ENCODE results near the gene CDK7. TPM values are rescaled to one million over a fixed set of nuclear protein-coding genes. Genes with fewer than 3 reads are reported as not detected.

The CDK7 gene
- total RNA-seq, 1 experiment from 2014 or later: 53.4 TPM

DNA sequence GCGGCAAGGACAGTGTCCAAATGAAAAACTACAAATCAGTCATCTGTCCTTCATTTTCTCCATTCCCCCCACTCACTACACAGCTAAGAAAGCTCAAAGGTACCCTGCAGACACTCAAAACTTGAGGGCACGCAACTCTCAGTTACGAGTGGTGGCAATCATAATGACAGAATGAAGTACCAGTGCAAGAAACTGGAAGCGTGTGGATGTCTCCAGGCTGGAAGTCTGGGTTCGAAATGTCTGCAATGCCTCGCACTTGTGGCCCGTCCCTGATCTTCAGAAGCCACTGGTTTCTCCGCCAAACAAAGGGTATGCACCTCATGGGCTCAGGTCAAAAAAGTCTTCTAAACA lies 45.9 kb upstream of the CDK7 start:
- Mint-ChIP-seq H3K27ac (peak overlapping the region; percentile 91 to 100 (median 98)), H3K36me3 (ENCODE audit: insufficient read depth in 1 of 3, low read depth in 3 of 3) (peaks cover 7 to 12% (median 12%) of the 10 kb centered on the region in 3 experiments; a peak in 6 of 7 replicates), H3K27me3 (ENCODE audit: low read depth) (no peaks in the 10 kb centered on the region), H3K4me1 (peaks cover 9 to 12% of the 10 kb centered on the region in 2 experiments), H3K4me3 (peak overlapping the region; percentile 92 to 97), H3K9me3 (no peaks in the 10 kb centered on the region)
- H2AK5ac ChIP-seq (ENCODE audit: insufficient read length, low read length): no peak overlapping the region
- no peak overlapping the region for H3K56ac ChIP-seq (ENCODE audit: insufficient read length, low read depth, low read length)
- H3K9ac ChIP-seq (ENCODE audit: extremely low read depth, insufficient read length, low read length): peak overlapping the region; percentile 82
- no peak overlapping the region for H2BK5ac ChIP-seq (ENCODE audit: insufficient read length, low read length)
- no peak overlapping the region for H2BK12ac ChIP-seq (ENCODE audit: insufficient read length, low read depth, low read length)
- H2AFZ ChIP-seq (ENCODE audit: low read length): no peak overlapping the region
- H4K8ac ChIP-seq (replicated peaks; ENCODE audit: insufficient read length, low read depth, low read length): no peak overlapping the region
- H3K4ac ChIP-seq (ENCODE audit: low read depth, low read length): peak overlapping the region; percentile 35; the same call in 1 of the 2 replicates
- DNase-seq: no peak
- no peak overlapping the region for H3T11ph ChIP-seq (ENCODE audit: low read length)
- H3K23me2 ChIP-seq (ENCODE audit: insufficient read length, low read depth, low read length, poor library complexity, severe bottlenecking): peaks cover 9% of the 10 kb centered on the region
- no peak overlapping the region for H4K91ac ChIP-seq (ENCODE audit: insufficient read length, low read depth, low read length)
- peak overlapping the region; percentile 76 for H3K4me2 ChIP-seq (ENCODE audit: insufficient read depth, insufficient read length, low read length)
- H2BK15ac ChIP-seq (ENCODE audit: low read depth, low read length): no peak overlapping the region
- no peaks in the 10 kb centered on the region for H3K79me2 ChIP-seq (ENCODE audit: insufficient read depth, low read length)
- no peaks in the 10 kb centered on the region for H3K27me3 ChIP-seq (ENCODE audit: insufficient read depth, low read length)
- H3K27ac ChIP-seq (ENCODE audit: insufficient read length, low read depth, low read length): peak overlapping the region; percentile 13
- H3K23ac ChIP-seq (ENCODE audit: insufficient read length, low read depth, low read length): no peak overlapping the region
- TF ChIP-seq, protein P1, sequence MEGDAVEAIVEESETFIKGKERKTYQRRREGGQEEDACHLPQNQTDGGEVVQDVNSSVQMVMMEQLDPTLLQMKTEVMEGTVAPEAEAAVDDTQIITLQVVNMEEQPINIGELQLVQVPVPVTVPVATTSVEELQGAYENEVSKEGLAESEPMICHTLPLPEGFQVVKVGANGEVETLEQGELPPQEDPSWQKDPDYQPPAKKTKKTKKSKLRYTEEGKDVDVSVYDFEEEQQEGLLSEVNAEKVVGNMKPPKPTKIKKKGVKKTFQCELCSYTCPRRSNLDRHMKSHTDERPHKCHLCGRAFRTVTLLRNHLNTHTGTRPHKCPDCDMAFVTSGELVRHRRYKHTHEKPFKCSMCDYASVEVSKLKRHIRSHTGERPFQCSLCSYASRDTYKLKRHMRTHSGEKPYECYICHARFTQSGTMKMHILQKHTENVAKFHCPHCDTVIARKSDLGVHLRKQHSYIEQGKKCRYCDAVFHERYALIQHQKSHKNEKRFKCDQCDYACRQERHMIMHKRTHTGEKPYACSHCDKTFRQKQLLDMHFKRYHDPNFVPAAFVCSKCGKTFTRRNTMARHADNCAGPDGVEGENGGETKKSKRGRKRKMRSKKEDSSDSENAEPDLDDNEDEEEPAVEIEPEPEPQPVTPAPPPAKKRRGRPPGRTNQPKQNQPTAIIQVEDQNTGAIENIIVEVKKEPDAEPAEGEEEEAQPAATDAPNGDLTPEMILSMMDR (conservative IDR thresholded peaks at IDR 0.05): no peak
- H3K9me3 ChIP-seq (ENCODE audit: control insufficient read depth, low read depth, low read length): no peaks in the 10 kb centered on the region
- H3K14ac ChIP-seq (ENCODE audit: insufficient read depth, low read length): peak overlapping the region; percentile 89; the same call in 1 of the 2 replicates
- H3K79me1 ChIP-seq (ENCODE audit: insufficient read depth, low read depth, low read length, poor library complexity, severe bottlenecking): no peaks in the 10 kb centered on the region
- H3K18ac ChIP-seq (ENCODE audit: insufficient read length, low read depth, low read length): peak overlapping the region; percentile 93
- no peak overlapping the region for H2BK120ac ChIP-seq (ENCODE audit: low read depth, low read length, poor library complexity, severe bottlenecking)
- WGBS (ENCODE audit: extremely low coverage, insufficient read length, low lambda C conversion rate): no CpG with 5 or more reads among the region's 8 CpGs
- H2BK20ac ChIP-seq (ENCODE audit: low read depth, low read length, poor library complexity, severe bottlenecking): no peak overlapping the region
- H4K20me1 ChIP-seq (ENCODE audit: control insufficient read depth, insufficient read depth, insufficient read length): no peaks in the 10 kb centered on the region
- H3K4me1 ChIP-seq (ENCODE audit: insufficient read depth, low read length): no peaks in the 10 kb centered on the region
- H4K5ac ChIP-seq (ENCODE audit: insufficient read length, low read depth, low read length): no peak overlapping the region
